ENCODE measurements around the gene RAF1. TPM values are rescaled to one million over a fixed set of nuclear protein-coding genes. Genes with fewer than 3 reads are reported as not detected.
"Not testable (repeated sequence)": the region's sequence is repeated elsewhere in the genome, so short reads cannot be mapped to it uniquely, and the experiment has no call there.

Gene RAF1
- polyA plus RNA-seq, 2 of the 4 experiments (the other 2 are of a cell fraction), result 56.2 to 94.6 TPM

GRCh38 chr3:12705374-12705926 lies 41.5 kb upstream of the RAF1 start:
- FAIRE-seq, result no peak
- no peak overlapping the region for H3K4me2 ChIP-seq
- TF ChIP-seq RAD21 (conservative IDR thresholded peaks at IDR 0.05 in 1 of 2, IDR thresholded peaks at IDR 0.05 in 1 of 2) (no peak), RARB (CRISPR knock-in tag; IDR thresholded peaks at IDR 0.05) (no peak), EHF (CRISPR knock-in tag; IDR thresholded peaks at IDR 0.05) (no peak), TP53 (CRISPR knock-in tag; IDR thresholded peaks at IDR 0.05) (no peak), HDAC2 (IDR thresholded peaks at IDR 0.05) (no peak), NPAS2 (CRISPR knock-in tag; IDR thresholded peaks at IDR 0.05; ENCODE audit: borderline replicate concordance) (no peak), ZNF302 (CRISPR knock-in tag; IDR thresholded peaks at IDR 0.05) (no peak), POLR2A (IDR thresholded peaks at IDR 0.05; ENCODE audit: low read length) (no peak), KDM1A (IDR thresholded peaks at IDR 0.05; ENCODE audit: low read depth) (no peak), REST (IDR thresholded peaks at IDR 0.05) (no peak), FOSL2 (IDR thresholded peaks at IDR 0.05) (no peak), FOSL2 (CRISPR knock-in tag; IDR thresholded peaks at IDR 0.05) (no peak), BHLHE40 (IDR thresholded peaks at IDR 0.05; ENCODE audit: low read depth, low read length) (no peak), ESRRA (IDR thresholded peaks at IDR 0.05; ENCODE audit: borderline replicate concordance, low read length) (no peak)
- TF ChIP-seq, protein P1, sequence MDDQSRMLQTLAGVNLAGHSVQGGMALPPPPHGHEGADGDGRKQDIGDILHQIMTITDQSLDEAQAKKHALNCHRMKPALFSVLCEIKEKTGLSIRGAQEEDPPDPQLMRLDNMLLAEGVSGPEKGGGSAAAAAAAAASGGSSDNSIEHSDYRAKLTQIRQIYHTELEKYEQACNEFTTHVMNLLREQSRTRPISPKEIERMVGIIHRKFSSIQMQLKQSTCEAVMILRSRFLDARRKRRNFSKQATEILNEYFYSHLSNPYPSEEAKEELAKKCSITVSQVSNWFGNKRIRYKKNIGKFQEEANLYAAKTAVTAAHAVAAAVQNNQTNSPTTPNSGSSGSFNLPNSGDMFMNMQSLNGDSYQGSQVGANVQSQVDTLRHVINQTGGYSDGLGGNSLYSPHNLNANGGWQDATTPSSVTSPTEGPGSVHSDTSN (IDR thresholded peaks at IDR 0.05), result no peak
- TF ChIP-seq, protein P2, sequence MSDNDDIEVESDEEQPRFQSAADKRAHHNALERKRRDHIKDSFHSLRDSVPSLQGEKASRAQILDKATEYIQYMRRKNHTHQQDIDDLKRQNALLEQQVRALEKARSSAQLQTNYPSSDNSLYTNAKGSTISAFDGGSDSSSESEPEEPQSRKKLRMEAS (IDR thresholded peaks at IDR 0.05), result no peak
- ATAC-seq, result no peak
- CTCF ChIA-PET, result interaction anchor here (1.0 to 7.5 kb wide), 6 partner anchors 11 to 136 kb away, joined by 3 to 44 read pairs (median 6); partner anchors contain the start of gene RPL32
- H3K9me3 ChIP-seq, result peaks cover 3% of the 10 kb centered on the region; the same call in 1 of the 3 replicates
- peaks cover 9% of the 10 kb centered on the region for H3K4me1 ChIP-seq
- no peak overlapping the region for H3K27ac ChIP-seq
- 79% methylated on average over 6 of the region's 6 CpGs for WGBS (ENCODE audit: missing lambda C conversion rate)
- POLR2A ChIA-PET, result no interaction called here
- no peak overlapping the region for H3K4me3 ChIP-seq
- no peak for DNase-seq (ENCODE audit: low read depth in 1 of 2, low spot score in 1 of 2)

DNA sequence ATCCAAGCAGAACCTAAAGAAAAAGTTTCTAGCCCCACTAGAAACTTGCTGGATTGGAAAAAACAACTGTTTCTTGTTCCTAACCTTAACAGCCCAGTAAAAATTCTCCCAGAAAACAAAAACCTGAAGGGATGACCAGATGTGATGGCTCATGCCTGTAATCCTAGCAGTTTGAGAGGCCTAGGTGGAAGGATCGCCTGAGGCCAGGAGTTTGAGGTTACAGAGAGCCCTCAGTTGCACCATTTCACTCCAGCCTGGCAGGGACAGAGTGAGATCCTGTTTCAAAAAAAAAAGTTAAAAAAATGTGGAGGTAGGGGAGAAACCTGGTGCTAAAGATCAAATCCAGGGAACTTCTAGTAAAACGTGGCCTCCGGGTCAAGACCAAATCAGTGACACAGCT lies 38.6 kb upstream of the RAF1 start:
- POLR2A ChIA-PET, result no interaction called here
- Histone ChIP-seq H3K27ac (no peak overlapping the region), H3K9me3 (peaks cover 3% of the 10 kb centered on the region; the same call in 1 of the 3 replicates), H3K4me1 (peaks cover 9% of the 10 kb centered on the region), H3K4me2 (no peak overlapping the region), H3K4me3 (no peak overlapping the region)
- CTCF ChIA-PET, result no interaction called here
- FAIRE-seq (no peak), DNase-seq (ENCODE audit: low read depth in 1 of 2, low spot score in 1 of 2) (no peak), ATAC-seq (no peak)
- TF ChIP-seq CEBPB (IDR thresholded peaks at IDR 0.05), result no peak
- 85% methylated on average over 3 of the region's 3 CpGs for WGBS (ENCODE audit: missing lambda C conversion rate)

- H3K27ac ChIP-seq; DNase-seq (ENCODE audit: low read depth in 1 of 2, low spot score in 1 of 2); FAIRE-seq; H3K4me3 ChIP-seq; H3K9me3 ChIP-seq; H3K4me1 ChIP-seq; H3K4me2 ChIP-seq; ATAC-seq: not testable (repeated sequence)
- POLR2A ChIA-PET, result interaction anchor here (0.8 kb wide), 1 partner anchor 37 kb away, joined by 3 read pairs; the partner anchor contains the start of gene RAF1
- CTCF ChIA-PET, result interaction anchor here (1.4 to 2.8 kb wide), 2 partner anchors 18 to 19 kb away, joined by 4 to 15 read pairs; no protein-coding TSS in a partner anchor
- 79% methylated on average over 10 of the region's 10 CpGs for WGBS (ENCODE audit: missing lambda C conversion rate)
These were observed 37.7 kb upstream of the RAF1 start for GRCh38 chr3:12701601-12702000.

All from A549 (cell line).